ENCODE data around the gene CCL21.
A peak's percentile ranks its signal among the peaks of the same experiment; 100 is the strongest.
"Not testable (repeated sequence)": the region's sequence is repeated elsewhere in the genome, so short reads cannot be mapped to it uniquely, and the experiment has no call there.

Gene CCL21

DNA sequence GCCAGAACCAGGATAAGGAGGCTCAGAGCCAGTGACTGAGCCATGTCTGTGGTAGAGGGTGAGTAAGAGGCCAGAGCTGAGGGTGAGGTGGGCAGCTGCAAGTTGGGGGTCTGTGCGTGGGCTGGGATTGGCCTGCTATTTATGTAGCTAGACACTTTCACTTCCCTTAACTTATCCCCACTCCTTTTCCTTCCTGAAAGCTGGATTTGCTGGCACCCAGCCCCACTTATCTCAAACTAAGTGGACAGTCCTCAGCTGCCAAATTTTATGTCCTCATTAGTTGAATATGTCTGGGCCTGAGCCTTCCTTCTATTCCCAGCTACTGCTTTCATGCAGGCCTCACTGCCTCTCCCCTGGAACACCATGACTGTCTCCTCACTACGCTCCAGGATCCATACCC is at the start of gene CCL21:
Gene CCL21, minus strand, starts transcription at position 114 of the 400 bp plus-strand sequence. Its CDS starts 70 bp downstream, at position 44.
- no peak for DNase-seq

DNA sequence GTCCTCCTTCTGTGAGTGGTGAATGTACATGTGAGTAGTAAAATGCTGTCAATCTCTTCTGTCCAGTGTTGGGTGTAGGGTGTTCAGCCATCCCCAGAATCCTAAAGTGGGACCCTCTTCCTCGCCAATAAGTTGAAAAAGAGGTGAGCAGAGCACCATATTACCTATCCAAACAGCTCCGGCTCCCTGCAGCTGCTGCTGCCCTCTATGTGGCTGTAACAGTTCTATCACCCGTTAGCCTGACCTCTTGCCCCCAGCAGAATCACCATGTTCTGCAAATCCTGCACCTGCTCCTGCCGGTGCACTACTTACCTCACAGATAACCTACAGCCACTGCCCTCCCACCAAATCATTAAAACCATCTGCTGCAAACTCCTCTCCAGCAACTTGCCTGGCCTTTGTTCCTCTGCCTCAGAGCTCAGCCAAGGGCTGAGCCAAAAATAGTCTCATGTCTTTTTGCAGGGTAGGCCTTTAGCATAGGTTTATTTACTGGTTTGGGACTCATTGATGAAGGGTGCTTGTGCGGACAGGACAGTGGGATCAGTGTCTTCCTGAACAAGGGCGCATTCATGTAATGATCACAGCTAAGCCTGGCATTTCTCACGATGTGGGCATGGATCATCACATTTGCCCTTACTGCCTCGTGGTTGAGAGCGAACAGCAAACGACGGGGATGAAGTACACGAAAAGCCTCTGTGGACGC is 49.6 kb upstream of the CCL21 start:
- DNase-seq, result peak; percentile 21

- not testable (repeated sequence) for DNase-seq
Measured at GRCh38 chr9:34750320-34750719, 40.4 kb upstream of the CCL21 start.

GRCh38 chr9:34746526-34746925 is 36.6 kb upstream of the CCL21 start:
- no peak for DNase-seq

DNA sequence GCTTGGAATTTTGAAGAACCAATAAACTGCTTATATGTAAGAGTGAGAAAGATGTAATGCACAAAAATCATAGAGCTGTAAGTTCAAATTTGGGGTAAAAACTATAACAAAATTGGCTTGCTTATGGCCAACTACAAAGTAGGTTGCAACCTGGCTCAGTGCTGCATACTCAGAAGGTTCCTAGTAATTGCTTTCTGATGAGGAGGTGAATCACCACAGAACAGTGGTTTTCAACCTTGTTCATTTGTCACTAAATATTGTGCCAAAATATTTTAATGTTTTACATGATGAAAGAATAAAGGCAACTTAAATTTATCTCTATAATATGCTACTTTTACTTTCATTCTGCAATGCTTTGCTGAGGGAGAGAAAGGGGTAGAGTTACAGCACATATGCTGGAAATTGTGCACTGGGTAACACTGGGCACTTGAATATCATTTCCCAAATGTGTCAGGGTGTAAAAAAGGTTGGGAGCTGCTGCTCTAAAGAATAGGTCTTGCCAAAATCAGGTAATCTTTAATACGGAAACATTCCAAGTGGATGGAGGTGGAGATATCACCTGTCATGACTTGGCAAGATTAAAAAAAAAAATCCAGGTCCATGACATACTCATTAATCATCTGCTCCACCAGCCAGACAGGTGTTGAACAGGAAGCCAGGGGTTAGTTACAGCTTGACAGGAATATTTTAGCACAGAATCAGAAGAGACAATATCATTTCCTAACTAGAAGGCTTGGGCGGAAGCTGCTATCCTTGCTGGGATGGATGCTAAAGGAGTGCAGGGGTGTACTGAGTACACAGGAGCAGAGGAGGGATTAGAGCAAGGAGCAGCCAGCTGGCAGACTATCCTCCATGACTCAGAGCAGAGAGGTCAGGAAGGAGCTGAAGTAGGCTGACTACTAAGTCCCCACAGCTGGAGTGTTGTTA is 34.6 kb upstream of the CCL21 start:
- DNase-seq, result no peak

DNA sequence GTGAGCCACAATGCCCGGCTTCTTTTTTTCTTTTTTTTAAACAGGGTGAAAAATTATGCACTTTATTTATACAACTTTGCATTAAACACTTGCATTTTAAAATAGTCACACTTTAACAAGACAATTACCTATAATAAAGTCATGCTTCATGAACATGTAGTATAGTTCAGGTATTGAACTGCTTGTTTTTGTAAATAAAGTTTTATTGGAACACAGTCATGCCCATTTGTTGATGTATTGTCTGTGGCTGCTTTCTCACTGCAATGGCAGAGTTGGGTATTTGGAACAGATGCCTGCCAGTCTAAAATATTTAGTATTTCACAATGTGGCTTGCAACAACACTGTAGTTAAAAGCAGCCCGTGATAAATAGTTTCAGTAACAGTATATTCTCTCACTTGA is 32.8 kb upstream of the CCL21 start:
- DNase-seq, result no peak

GRCh38 chr9:34741628-34742027 is 31.7 kb upstream of the CCL21 start:
- DNase-seq, result no peak

DNA sequence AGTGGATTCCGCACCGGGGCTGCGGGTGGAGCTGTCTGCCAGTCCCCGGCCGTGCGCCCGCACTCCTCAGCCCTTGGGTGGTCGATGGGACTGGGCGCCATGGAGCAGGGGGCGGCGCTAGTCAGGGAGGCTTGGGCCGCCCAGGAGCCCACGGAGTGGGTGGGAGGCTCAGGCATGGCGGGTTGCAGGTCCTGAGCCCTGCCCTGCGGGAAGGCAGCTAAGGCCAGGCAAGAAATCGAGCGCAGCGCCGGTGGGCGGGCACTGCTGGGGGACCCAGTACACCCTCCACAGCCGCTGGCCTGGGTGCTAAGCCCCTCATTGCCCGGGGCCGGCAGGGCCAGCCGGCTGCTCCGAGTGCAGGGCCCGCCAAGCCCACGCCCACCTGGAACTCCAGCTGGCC is 30.2 kb upstream of the CCL21 start:
- not testable (repeated sequence) for DNase-seq

- DNase-seq, result no peak
Measured at GRCh38 chr9:34737677-34738260, 27.8 kb upstream of the CCL21 start.

GRCh38 chr9:34734720-34735119 is 24.8 kb upstream of the CCL21 start:
- no peak for DNase-seq

GRCh38 chr9:34732886-34733285 is 22.9 kb upstream of the CCL21 start:
- no peak for DNase-seq

GRCh38 chr9:34732478-34732877 is 22.5 kb upstream of the CCL21 start:
- DNase-seq, result no peak

- DNase-seq, result no peak
Measured at GRCh38 chr9:34723141-34723540, 13.2 kb upstream of the CCL21 start.

- not testable (repeated sequence) for DNase-seq
Measured at GRCh38 chr9:34719769-34720025, 9.8 kb upstream of the CCL21 start.

DNA sequence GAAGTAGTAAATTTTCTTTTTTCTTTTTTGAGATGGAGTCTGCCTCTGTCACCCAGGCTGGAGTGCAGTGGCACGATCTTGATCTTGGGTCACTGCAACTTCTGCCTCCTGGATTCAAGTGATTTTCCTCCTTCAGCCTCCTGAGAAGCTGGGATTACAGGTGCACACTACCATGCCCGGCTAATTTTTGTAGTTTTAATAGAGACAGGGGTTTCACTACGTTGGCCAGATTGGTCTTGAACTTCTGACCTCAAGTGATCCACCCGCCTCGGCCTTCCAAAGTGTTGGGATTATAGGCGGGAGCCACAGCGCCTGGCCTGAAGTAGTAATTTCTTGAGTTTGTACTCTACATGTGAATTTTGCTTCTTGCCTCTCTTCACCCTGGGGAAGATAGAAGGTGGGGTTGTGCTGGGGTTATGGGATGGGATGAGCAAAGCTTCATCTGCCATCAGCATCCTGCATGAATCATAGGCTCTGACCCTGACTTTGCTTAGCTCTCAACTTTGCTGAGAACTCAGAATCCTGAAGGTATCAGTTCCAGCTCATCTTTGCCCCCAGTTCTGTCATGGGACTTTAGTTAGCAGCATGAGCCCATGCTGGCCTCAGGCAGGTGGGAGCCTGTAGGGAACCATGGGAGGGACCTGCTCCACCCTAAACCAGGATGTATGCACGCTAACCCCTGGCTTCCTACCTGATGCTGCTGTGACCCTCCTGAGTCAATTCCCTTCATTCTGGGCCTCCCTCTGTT is 9.3 kb upstream of the CCL21 start:
- DNase-seq, result no peak

DNA sequence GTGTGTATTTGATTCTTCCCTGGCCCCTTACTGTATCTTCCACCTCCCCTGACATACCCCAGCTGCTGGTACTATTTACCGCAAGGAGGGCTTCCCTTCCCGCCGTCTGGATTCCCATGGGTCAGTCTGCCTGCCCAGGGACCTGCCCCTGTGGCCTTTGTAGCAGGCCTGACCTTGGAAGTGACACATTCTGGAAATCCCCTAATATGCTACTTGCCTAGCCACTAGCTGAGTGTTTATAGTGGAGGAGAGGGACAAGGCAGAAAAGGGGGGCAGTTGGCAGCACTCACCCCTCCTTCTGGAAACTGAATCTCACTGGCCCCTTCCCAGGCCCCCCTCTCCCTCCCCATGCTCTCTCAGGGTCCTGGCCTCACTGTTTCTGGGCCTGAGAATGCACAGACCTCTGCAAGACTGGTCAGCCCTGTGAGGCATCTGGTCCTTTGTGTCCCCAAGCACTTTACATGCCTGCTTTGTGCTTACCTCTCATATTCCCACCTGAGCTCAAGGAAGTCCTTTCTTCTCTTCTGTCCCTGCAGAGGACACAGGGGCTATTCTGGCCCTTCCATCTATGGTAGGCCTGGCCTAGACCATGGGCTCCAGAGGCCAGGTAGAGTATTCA is 8.2 kb upstream of the CCL21 start:
- no peak for DNase-seq

- DNase-seq, result peak; percentile 33
Measured at GRCh38 chr9:34716711-34717110, 6.8 kb upstream of the CCL21 start.

GRCh38 chr9:34715639-34716215 is 5.8 kb upstream of the CCL21 start:
- DNase-seq, result no peak

GRCh38 chr9:34714007-34714406 is 4.1 kb upstream of the CCL21 start:
- no peak for DNase-seq

DNA sequence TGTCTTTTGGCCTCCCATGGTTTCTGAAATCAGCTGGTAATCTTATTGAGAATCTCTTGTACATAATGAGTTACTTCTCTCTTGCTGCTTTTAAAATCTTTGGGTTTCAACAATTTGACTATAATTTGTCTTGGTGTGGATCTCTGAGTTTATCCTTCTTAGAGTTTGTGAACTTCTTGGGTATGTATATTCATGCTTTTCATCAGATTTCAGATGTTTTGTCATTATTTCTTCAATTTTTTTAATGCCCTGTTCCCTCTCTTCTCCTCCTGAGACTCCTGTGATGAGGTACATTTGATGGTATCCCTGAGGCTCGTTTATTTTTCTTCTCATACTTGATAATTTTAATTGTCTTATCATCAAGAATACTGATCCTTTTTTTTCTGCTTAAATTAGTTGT is 2.2 kb upstream of the CCL21 start:
- DNase-seq, result no peak

DNA sequence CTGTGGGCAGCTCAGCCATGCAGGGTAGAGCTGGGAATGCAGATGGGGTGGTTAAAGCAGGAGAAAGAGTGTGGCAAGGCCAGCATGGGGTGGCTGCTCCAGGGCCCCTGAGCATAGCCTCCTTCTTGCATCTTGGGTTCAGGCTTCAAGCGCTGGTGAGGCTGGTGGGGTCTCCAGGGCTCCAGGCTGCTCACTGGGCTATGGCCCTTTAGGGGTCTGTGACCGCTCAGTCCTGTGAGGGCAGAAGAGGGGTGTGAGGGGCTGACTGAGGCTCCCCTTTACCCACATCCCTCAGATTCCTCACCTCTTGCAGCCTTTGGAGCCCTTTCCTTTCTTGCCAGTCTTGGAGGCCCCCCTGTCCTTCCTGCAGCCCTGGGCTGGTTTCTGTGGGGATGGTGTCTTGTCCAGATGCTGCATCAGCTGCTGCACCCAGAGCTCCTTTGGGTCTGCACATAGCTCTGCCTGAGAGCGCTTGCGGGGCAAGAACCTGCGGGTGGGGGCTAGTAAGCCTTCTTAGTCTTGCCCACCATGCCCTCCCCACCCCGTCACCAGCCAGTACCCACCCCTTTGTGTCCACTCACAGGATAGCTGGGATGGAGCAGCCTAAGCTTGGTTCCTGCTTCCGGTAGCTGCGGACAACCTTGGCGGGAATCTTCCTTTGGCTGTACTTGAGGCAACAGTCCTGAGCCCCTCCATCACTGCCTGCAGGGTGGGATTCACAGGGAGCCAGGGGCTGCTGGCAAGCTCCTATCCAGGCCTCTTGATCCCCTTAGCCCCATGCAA is 549 bp downstream of the CCL21 start:
- no peak for DNase-seq

- no peak for DNase-seq
Measured at GRCh38 chr9:34707130-34707529, 2.8 kb downstream of the CCL21 start.

Measured in NCI-H146 (cell line).